ENCODE measurements around the gene CREG2. TPM values are rescaled to one million over a fixed set of nuclear protein-coding genes. Genes with fewer than 3 reads are reported as not detected.
A peak's percentile ranks its signal among the peaks of the same experiment; 100 is the strongest.

The CREG2 gene
- total and polyA plus RNA-seq, 2 donors (not counting 1 experiment from before 2014, with no cell fraction given): 0.08 to 0.50 TPM

DNA sequence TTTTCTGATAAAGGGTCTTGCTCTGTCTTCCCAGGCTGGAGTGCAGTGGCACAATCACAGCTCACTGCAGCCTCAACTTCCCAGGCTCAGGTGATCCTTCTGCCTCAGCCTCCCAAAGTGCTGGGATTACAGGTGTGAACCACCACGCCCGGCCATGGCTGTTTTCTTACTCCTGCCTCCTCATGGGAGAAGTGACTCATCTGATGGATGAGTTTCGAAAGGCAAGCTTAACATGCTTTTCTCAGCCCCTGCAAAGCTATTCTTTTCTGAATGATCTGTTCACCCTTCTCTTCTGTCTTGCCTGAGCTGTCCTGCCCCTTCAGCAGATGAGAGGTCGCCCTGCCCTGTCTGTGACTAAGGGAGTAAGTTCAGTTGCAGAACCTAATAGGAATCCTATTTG lies 929 bp upstream of the CREG2 start:
- H3K27me3 ChIP-seq (ENCODE audit: control insufficient read depth, insufficient read depth, low read length): peaks cover 9% of the 10 kb centered on the region
- H3K9me3 ChIP-seq (ENCODE audit: control insufficient read depth, insufficient read depth, low read depth, low read length): no peaks in the 10 kb centered on the region
- H3K27ac ChIP-seq (ENCODE audit: insufficient read depth, low read length): no peak overlapping the region
- no peak for TF ChIP-seq EZH2 (IDR thresholded peaks at IDR 0.05; ENCODE audit: low read length, missing control alignments)
- TF ChIP-seq, protein P1, sequence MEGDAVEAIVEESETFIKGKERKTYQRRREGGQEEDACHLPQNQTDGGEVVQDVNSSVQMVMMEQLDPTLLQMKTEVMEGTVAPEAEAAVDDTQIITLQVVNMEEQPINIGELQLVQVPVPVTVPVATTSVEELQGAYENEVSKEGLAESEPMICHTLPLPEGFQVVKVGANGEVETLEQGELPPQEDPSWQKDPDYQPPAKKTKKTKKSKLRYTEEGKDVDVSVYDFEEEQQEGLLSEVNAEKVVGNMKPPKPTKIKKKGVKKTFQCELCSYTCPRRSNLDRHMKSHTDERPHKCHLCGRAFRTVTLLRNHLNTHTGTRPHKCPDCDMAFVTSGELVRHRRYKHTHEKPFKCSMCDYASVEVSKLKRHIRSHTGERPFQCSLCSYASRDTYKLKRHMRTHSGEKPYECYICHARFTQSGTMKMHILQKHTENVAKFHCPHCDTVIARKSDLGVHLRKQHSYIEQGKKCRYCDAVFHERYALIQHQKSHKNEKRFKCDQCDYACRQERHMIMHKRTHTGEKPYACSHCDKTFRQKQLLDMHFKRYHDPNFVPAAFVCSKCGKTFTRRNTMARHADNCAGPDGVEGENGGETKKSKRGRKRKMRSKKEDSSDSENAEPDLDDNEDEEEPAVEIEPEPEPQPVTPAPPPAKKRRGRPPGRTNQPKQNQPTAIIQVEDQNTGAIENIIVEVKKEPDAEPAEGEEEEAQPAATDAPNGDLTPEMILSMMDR (conservative IDR thresholded peaks at IDR 0.05 in 1 of 2, IDR thresholded peaks at IDR 0.05 in 1 of 2; ENCODE audit: low read depth in 1 of 2, low read length in 2 of 2): no peak
- no peak overlapping the region for H3K9ac ChIP-seq (ENCODE audit: insufficient read depth, low read length)
- no peaks in the 10 kb centered on the region for H3K79me2 ChIP-seq (ENCODE audit: control insufficient read depth, insufficient read depth, low read length)
- H4K20me1 ChIP-seq (ENCODE audit: control insufficient read depth, extremely low read depth, insufficient read depth, low read length): no peaks in the 10 kb centered on the region
- H3K36me3 ChIP-seq (ENCODE audit: control insufficient read depth, insufficient read depth, low read length): no peaks in the 10 kb centered on the region
- H3K4me3 ChIP-seq (replicated peaks in 1 of 4; ENCODE audit: control extremely low read depth in 1 of 4, insufficient read depth in 1 of 4, low read depth in 3 of 4, low read length in 4 of 4): no peak overlapping the region
- H2AFZ ChIP-seq (ENCODE audit: low read length): no peak overlapping the region
- H3K4me1 ChIP-seq (ENCODE audit: control insufficient read depth, extremely low read depth, insufficient read depth, low read length): peaks cover 2% of the 10 kb centered on the region
- peak; percentile 52 to 77 for DNase-seq (ENCODE audit: low read depth in 2 of 2)
- no peak overlapping the region for H3K4me2 ChIP-seq (ENCODE audit: extremely low read depth, insufficient read depth, low read length)

DNA sequence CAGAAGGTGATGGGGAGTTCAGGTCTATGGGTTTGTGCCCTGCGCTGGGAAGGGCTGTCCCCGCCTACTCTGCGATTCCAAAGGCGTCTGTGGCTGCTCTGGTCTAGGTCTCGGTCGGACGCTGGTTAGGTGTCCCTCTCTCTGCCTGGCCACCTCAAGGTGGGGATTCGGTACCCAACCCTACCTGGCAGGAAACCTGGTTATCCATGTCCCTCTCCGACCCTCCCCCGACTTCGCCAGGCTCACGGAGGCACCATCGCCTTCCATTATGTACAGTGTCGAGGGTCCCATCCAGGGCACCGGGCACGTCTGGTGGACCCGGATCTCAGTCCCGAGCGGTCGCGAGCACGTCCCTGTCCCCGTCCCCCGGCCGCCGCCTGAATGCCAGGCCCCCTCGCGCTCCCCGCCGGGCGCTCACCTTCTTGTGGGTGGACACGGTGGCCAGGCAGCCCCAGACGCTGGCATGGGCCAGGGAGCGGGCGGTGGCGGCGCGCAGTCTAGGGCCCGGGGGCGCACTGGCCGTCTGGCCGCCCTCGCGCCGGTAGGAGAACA lies 628 bp downstream of the CREG2 start:
- TF ChIP-seq, protein P1 (conservative IDR thresholded peaks at IDR 0.05 in 1 of 2, IDR thresholded peaks at IDR 0.05 in 1 of 2; ENCODE audit: low read depth in 1 of 2, low read length in 2 of 2): no peak
- TF ChIP-seq EZH2 (IDR thresholded peaks at IDR 0.05; ENCODE audit: low read length, missing control alignments): peak; percentile 29
- DNase-seq (ENCODE audit: low read depth in 2 of 2): no peak
- no peak overlapping the region for H3K9ac ChIP-seq (ENCODE audit: insufficient read depth, low read length)
- H3K27ac ChIP-seq (ENCODE audit: insufficient read depth, low read length): no peak overlapping the region
- H3K9me3 ChIP-seq (ENCODE audit: control insufficient read depth, insufficient read depth, low read depth, low read length): no peaks in the 10 kb centered on the region
- H3K36me3 ChIP-seq (ENCODE audit: control insufficient read depth, insufficient read depth, low read length): no peaks in the 10 kb centered on the region
- no peak overlapping the region for H2AFZ ChIP-seq (ENCODE audit: low read length)
- peak overlapping the region in 3 of 4 experiments; percentile 45 to 58 (median 56) for H3K4me3 ChIP-seq (replicated peaks in 1 of 4; ENCODE audit: control extremely low read depth in 1 of 4, insufficient read depth in 1 of 4, low read depth in 3 of 4, low read length in 4 of 4)
- no peaks in the 10 kb centered on the region for H3K79me2 ChIP-seq (ENCODE audit: control insufficient read depth, insufficient read depth, low read length)
- H4K20me1 ChIP-seq (ENCODE audit: control insufficient read depth, extremely low read depth, insufficient read depth, low read length): no peaks in the 10 kb centered on the region
- peaks cover 2% of the 10 kb centered on the region for H3K4me1 ChIP-seq (ENCODE audit: control insufficient read depth, extremely low read depth, insufficient read depth, low read length)
- peak overlapping the region; percentile 80 for H3K4me2 ChIP-seq (ENCODE audit: extremely low read depth, insufficient read depth, low read length)
- H3K27me3 ChIP-seq (ENCODE audit: control insufficient read depth, insufficient read depth, low read length): peaks cover 9% of the 10 kb centered on the region

DNA sequence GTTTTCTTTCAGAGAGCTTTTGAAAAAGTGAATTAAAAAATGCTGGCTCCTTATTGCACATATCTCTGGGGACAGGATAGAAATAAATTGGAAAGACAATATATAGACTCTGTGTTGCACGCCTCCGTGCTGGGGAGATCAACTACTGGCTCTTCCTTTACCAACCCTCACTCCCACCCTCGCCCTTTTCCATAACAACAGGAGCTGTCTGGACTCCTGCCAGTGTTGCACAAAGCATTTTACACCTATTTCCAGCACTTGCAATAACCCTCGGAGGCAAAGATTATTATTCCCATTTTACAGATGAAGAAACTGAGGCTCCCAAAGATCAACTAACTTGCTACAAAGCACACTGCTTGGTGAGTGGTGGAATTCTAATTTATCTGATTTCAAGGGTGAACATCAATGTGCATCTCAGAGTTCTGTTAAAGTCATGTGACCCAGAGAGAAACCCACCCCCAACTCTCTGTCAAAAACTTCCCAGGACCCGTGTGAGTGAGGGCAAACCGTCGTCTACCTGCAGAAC lies 4.2 kb downstream of the CREG2 start:
- Histone ChIP-seq H3K4me2 (ENCODE audit: extremely low read depth, insufficient read depth, low read length) (no peak overlapping the region), H3K4me3 (replicated peaks in 1 of 4; ENCODE audit: control extremely low read depth in 1 of 4, insufficient read depth in 1 of 4, low read depth in 3 of 4, low read length in 4 of 4) (no peak overlapping the region), H3K9me3 (ENCODE audit: control insufficient read depth, insufficient read depth, low read depth, low read length) (no peaks in the 10 kb centered on the region), H2AFZ (ENCODE audit: low read length) (no peak overlapping the region), H3K27me3 (ENCODE audit: control insufficient read depth, insufficient read depth, low read length) (peaks cover 9% of the 10 kb centered on the region), H3K27ac (ENCODE audit: insufficient read depth, low read length) (no peak overlapping the region), H3K36me3 (ENCODE audit: control insufficient read depth, insufficient read depth, low read length) (no peaks in the 10 kb centered on the region), H4K20me1 (ENCODE audit: control insufficient read depth, extremely low read depth, insufficient read depth, low read length) (no peaks in the 10 kb centered on the region), H3K79me2 (ENCODE audit: control insufficient read depth, insufficient read depth, low read length) (no peaks in the 10 kb centered on the region), H3K9ac (ENCODE audit: insufficient read depth, low read length) (no peak overlapping the region), H3K4me1 (ENCODE audit: control insufficient read depth, extremely low read depth, insufficient read depth, low read length) (peaks cover 4% of the 10 kb centered on the region)
- TF ChIP-seq, protein P1 (conservative IDR thresholded peaks at IDR 0.05 in 1 of 2, IDR thresholded peaks at IDR 0.05 in 1 of 2; ENCODE audit: low read depth in 1 of 2, low read length in 2 of 2): no peak
- TF ChIP-seq EZH2 (IDR thresholded peaks at IDR 0.05; ENCODE audit: low read length, missing control alignments): no peak
- no peak for DNase-seq (ENCODE audit: low read depth in 2 of 2)

Measured in fibroblast of lung (primary cell).